GM18508 (cell line): ENCODE results near the gene GMIP.

Source experiments
- ATAC-seq: cut with Tn5 transposase; IDR thresholded peaks from one replicate; pipeline ENCODE4 v1.9.1; 2021; ENCODE audit warnings: moderate number of reproducible peaks; ENCODE audit not compliant: insufficient read depth, unreplicated experiment

GMIP gene

DNA sequence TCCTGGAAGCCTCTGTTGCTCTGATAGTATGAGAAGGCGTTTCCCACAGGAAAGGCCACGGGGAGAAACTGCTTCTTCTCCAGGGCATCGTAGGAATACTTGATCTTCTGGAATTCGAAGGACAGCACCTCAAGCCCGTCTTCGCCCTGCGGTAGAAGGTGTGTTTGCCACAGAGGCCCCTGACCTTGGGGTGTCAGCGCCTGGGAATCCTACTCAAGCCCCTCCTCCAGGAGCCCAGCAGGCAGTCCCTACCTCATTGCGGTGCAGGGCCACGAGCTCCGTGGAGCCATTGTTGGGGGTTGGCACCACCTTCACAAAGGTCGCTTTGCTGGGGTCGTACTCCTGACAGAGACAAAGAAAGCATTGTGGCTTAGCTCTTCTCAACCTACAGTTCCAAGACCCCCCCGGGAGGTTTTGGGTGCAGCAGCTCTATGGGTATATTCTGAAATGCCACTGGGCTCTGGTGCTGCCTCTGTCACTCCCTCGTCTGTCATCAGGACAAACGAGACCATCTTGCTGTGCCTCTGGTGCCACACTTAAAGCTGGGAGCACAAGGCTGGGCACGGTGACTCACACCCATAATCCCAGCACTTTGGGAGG lies 16.3 kb upstream of the GMIP start:
- ATAC-seq = no peak

GRCh38 chr19:19657397-19657783 lies 13.9 kb upstream of the GMIP start:
- no peak for ATAC-seq

DNA sequence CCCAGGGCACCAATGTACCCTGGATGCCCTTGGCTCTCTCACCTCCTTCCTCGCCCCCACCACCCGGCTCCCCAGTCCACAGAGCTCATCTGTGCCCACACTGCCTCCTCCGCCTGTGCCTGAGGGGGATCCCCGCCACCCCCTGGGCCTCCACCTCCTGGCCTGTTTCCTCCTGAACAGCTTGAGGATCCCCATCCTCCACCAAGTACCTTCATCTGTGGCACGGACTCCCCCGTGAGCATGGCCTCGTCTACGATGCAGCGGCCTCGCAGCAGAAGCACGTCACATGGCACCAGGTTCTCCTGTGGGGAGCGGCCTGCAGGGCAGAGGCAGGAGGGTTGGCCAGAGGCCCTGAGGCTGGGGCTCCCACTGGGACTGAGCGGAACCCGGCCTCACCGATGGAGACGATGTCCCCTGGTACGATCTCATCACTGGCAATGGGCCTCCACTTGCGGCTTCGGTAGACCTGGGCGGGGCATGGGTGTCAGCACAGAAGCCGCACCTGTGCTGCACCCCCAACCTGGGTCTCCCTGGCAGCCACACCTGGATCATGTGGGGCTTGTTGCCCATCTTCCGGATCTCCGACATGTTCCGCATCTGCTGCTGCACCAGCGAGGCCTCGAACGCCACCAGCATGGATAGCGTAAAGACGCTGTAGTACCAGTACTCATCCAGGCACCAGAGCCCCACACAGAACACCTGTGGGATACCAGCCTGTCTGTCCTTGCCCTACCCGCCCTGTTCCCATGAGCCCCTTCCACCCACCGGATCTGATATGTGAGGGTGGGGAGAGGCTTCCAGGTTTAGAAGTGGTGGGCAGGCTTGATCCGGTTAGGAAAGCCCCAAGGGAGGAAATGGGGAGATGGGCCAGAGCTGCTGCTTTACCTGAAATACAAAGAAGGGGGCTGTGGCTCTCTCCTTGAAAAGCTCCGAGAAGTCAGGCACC lies 13.3 kb upstream of the GMIP start:
- no peak for ATAC-seq

DNA sequence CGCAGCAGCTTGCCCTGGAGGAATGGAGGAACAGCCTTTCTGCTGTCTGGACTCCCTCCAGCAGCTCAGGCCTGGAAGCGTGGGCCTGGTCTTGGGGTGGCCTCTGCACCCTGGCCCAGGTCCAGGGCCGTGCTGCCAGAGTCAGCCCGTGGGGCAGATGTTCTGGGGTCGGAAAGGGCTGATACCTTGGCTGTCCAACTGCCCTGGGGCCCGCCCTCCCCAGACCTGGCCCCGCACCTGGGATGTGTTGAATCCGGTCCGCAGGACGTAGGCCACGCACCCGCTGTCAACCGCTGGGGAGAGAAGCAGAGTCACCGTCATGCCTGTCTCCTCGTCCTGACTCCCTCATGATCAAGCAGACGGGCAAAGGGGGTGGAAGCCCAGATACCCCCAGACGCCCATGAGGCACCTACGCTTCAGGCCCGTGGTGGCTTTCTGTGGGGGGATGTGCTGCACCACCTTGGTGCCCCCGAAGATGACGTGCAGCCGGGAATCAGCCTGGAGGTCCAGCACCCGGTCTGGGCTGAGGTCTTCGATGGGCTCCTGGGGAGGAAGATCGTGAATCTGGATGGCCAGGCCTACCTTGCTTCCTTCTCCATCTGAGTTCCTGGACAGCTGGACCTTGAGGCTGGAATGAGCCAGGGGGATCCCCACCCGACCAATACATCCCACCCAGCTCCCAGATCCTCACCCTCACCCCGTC lies 12.3 kb upstream of the GMIP start:
- ATAC-seq = no peak

GRCh38 chr19:19655051-19655594 lies 11.7 kb upstream of the GMIP start:
- no peak for ATAC-seq

DNA sequence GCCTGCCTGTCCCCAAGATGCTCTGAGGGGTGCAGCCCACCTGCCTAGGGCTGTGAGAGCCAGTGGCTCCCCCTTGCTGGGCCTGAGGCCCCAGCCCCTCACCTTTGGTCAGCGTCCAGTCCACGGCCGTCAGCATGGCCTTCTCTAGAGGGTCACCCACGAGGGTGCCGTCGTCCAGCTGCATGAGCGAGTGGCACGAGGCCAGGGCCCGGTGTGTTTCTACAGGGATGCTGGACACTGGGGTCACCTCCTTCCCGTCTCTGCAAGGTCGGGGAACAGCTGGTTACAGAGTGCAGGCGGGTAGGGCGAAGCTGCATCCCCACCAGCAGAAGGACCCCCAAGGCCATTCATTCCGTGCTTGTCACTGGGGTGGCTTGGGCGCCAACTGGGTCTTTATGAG lies 11.0 kb upstream of the GMIP start:
- ATAC-seq = no peak

GRCh38 chr19:19653597-19654147 lies 10.2 kb upstream of the GMIP start:
- ATAC-seq = no peak

DNA sequence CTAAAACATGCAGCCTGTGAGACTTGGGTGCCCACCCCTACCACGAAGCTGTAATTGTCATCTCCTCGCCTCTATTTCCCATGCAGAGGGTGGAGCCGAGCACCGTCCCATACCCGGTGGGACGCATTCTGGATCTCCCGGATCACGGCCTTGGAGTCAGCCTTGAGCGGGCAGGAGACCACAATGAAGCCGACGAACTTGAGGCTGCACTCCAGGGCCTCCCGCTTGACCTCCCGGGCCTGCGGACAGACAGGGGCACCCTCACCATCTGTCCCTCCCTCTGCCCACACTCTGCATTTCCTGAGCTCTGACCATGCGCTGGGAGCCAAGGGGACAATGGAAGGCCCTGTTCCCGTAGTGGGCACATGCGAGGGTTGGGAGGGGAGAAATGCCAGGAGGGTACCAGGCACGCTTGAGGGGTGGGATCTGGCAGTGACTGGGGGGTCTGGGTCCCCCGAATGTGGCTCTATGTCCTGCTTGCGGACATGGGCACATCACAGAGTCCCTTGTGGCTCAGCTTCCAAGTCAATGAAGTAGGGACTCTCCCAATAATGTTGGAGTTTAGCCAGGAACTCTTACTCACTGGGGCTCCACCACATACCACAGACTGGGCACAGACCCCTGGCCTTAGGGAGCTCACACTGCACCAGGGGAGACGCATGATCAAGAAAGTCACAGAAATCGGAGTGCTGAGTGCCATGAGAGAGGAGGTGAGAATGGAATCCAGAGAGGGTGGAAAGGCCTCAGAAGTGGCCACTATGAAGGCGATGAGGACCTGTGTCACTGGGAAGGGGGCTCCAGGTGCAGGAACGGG lies 9.2 kb upstream of the GMIP start:
- no peak for ATAC-seq

GRCh38 chr19:19651076-19651475 lies 7.6 kb upstream of the GMIP start:
- ATAC-seq = no peak

GRCh38 chr19:19650331-19650730 lies 6.9 kb upstream of the GMIP start:
- no peak for ATAC-seq

GRCh38 chr19:19649580-19649995 lies 6.1 kb upstream of the GMIP start:
- no peak for ATAC-seq

DNA sequence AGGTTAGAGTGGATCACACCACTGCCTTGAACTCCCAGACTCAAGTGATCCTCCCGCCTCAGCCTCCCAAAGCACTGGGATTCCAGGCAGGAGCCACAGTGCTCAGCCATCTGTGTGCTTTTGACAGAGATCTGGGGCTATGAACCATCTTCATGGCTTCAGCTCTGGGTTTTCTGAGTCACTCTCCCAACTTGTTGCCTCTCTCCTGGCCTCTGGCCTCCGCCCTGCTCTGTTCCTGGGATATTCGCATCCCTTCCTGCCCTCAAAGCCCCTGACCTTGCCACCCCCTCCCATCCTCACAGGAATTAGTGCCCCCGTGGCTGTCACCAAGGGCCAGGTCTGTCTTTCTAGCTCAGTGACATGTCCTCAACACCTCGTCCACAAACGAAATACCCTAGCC lies 5.7 kb upstream of the GMIP start:
- ATAC-seq = no peak

- no peak for ATAC-seq
Measured at GRCh38 chr19:19647037-19647835, 3.8 kb upstream of the GMIP start.

- ATAC-seq = no peak
Measured at GRCh38 chr19:19645233-19645870, 1.9 kb upstream of the GMIP start.

GRCh38 chr19:19644054-19644388 lies 564 bp upstream of the GMIP start:
- no peak for ATAC-seq

DNA sequence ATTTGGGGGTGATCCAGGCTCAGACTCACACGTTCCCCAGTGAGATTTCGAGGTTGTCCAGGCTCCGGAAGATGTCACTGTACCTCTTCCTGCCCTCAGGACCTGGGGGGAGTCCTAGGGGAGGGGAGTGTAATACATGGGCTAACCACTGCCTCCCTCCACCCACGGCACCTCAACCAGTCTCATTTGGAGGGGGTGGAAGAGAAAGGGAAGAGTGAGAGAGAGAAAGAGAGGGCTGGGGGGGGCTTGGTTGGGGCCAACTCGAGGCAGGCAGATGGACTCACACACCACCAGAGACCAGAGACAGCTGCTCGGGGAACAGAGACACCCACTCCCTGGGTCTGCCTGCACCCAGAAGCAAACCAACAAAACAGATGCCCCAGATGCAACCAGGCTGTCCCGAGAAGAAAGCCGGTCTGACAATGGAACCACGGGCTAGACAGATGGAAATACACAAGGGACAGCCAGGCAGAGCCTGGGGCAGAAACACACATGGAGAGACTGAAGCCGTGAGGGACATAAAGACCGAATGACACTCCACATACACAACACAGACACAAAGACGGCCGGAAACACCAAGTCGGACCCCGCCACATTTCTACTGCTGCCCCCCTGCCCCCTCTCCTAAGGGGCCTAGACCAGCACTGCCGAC lies 825 bp downstream of the GMIP start:
- no peak for ATAC-seq

- no peak for ATAC-seq
Measured at GRCh38 chr19:19637523-19638251, 5.8 kb downstream of the GMIP start.

GRCh38 chr19:19637186-19637522 lies 6.3 kb downstream of the GMIP start:
- ATAC-seq = no peak
